Measurements from ENCODE around the gene DOK4. TPM values are rescaled to one million over a fixed set of nuclear protein-coding genes. Genes with fewer than 3 reads are reported as not detected.
A peak's percentile ranks its signal among the peaks of the same experiment; 100 is the strongest.
"Not testable (repeated sequence)": the region's sequence is repeated elsewhere in the genome, so short reads cannot be mapped to it uniquely, and the experiment has no call there.

The DOK4 gene
- total RNA-seq, 1 experiment from 2014 or later, result 4.9 TPM

DNA sequence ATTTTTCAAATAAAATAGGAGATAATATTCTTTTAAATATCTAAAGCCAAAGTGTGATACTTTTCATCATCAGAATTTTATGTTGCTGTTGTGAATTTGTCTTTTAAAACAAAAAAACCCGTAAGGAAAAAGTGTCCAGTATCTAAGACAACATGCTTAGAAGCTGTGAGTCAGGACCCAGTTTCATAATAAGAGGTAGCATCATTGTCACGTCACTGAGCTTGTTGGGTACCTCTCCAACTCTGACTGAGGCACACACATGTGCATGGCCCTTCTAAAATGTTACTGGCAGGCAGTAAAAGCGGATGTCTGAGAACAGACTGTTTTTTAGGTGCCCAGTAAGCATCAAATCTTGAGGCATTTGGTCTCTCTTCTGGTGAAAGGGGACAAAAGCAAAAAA lies 41.6 kb downstream of the DOK4 start:
- H3K9ac ChIP-seq (ENCODE audit: low read length), result no peak overlapping the region
- DNase-seq (no peak), ATAC-seq (no peak)
- ChIA-PET POLR2A (ENCODE audit: unreplicated experiment) (no interaction called here), CTCF (no interaction called here)
- H3K4me2 ChIP-seq (ENCODE audit: low read length), result no peak overlapping the region
- no peak for TF ChIP-seq EZH2 (IDR thresholded peaks at IDR 0.05; ENCODE audit: low read length, unreplicated experiment)
- TF ChIP-seq, protein P1, sequence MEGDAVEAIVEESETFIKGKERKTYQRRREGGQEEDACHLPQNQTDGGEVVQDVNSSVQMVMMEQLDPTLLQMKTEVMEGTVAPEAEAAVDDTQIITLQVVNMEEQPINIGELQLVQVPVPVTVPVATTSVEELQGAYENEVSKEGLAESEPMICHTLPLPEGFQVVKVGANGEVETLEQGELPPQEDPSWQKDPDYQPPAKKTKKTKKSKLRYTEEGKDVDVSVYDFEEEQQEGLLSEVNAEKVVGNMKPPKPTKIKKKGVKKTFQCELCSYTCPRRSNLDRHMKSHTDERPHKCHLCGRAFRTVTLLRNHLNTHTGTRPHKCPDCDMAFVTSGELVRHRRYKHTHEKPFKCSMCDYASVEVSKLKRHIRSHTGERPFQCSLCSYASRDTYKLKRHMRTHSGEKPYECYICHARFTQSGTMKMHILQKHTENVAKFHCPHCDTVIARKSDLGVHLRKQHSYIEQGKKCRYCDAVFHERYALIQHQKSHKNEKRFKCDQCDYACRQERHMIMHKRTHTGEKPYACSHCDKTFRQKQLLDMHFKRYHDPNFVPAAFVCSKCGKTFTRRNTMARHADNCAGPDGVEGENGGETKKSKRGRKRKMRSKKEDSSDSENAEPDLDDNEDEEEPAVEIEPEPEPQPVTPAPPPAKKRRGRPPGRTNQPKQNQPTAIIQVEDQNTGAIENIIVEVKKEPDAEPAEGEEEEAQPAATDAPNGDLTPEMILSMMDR (conservative IDR thresholded peaks at IDR 0.05; ENCODE audit: low read depth, low read length), result no peak
- no peak for TF ChIP-seq EZH2phosphoT487 (IDR thresholded peaks at IDR 0.05; ENCODE audit: borderline replicate concordance, low read length)
- no peaks in the 10 kb centered on the region for H4K20me1 ChIP-seq (ENCODE audit: low read length)
- H3K27me3 ChIP-seq (ENCODE audit: low read length), result no peaks in the 10 kb centered on the region
- peaks cover 81% of the 10 kb centered on the region for H3K79me2 ChIP-seq (ENCODE audit: low read length)
- no peak overlapping the region for H2AFZ ChIP-seq (ENCODE audit: low read length)
- peaks cover 13% of the 10 kb centered on the region for H3K36me3 ChIP-seq (ENCODE audit: low read depth, low read length)
- no peak overlapping the region for H3K27ac ChIP-seq (ENCODE audit: low read length)
- peaks cover 12% of the 10 kb centered on the region for H3K4me1 ChIP-seq (ENCODE audit: insufficient read depth, low read length)
- H3F3A ChIP-seq (ENCODE audit: low read length, unreplicated experiment), result no peaks in the 10 kb centered on the region
- TSS peak; percentile 2 for BruUV-seq (replicated peaks)
- H3K9me3 ChIP-seq (ENCODE audit: low read length), result no peaks in the 10 kb centered on the region
- intact Hi-C loops (cut with micrococcal nuclease), result no loop called here
- no peak overlapping the region for H3K4me3 ChIP-seq (ENCODE audit: low read length)
- H3K9me2 ChIP-seq (replicated peaks; ENCODE audit: low read length), result no peaks in the 10 kb centered on the region

DNA sequence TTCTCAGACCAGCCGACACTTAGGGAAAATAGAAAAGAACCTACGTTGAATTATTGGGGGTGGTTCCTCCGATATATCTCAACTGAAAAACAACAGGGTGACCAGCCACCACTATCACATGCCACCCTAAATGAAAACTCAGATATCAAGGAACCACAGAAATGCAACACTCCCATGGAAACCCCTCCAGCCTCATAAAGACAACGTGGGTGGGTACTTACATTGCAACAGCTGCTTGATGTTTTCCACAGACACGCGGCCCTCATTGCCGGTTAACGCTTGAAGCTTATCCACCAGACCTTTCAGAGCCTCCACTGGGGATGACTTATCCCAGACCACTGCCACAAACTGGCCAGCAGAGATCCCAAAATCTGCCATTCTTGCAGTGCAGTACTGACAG lies 45.7 kb downstream of the DOK4 start:
- H3K79me2 ChIP-seq (ENCODE audit: low read length), result peaks cover 45% of the 10 kb centered on the region
- H4K20me1 ChIP-seq (ENCODE audit: low read length); H3K4me1 ChIP-seq (ENCODE audit: insufficient read depth, low read length); H3F3A ChIP-seq (ENCODE audit: low read length, unreplicated experiment); H3K27ac ChIP-seq (ENCODE audit: low read length); CTCF ChIA-PET; ATAC-seq; H3K4me3 ChIP-seq (ENCODE audit: low read length); H2AFZ ChIP-seq (ENCODE audit: low read length); H3K9me3 ChIP-seq (ENCODE audit: low read length); H3K4me2 ChIP-seq (ENCODE audit: low read length); H3K9me2 ChIP-seq (replicated peaks; ENCODE audit: low read length); POLR2A ChIA-PET (ENCODE audit: unreplicated experiment); H3K27me3 ChIP-seq (ENCODE audit: low read length); H3K9ac ChIP-seq (ENCODE audit: low read length); intact Hi-C loops (cut with micrococcal nuclease); DNase-seq; BruUV-seq (replicated peaks): not testable (repeated sequence)
- peaks cover 20% of the 10 kb centered on the region for H3K36me3 ChIP-seq (ENCODE audit: low read depth, low read length)

DNA sequence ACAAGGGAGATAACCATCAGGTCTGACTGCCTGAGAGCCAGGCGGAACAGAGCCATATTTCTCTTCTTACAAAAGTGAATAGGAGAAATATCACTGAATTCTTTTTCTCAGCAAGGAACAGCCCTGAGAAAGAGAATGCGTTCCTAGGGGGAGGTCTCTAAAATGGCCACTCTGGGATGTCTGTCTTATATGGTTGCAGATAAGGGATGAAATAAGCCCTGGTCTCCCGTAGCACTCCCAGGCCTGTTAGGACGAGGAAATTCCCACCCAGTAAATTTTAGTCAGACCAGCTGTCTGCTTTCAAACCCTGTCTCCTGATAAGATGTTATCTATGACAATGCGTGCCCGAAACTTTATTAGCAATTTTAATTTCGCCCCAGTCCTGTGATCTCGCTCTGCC lies 46.3 kb downstream of the DOK4 start:
- H4K20me1 ChIP-seq (ENCODE audit: low read length); H3K27ac ChIP-seq (ENCODE audit: low read length); H3K27me3 ChIP-seq (ENCODE audit: low read length); H3K9me2 ChIP-seq (replicated peaks; ENCODE audit: low read length); intact Hi-C loops (cut with micrococcal nuclease); POLR2A ChIA-PET (ENCODE audit: unreplicated experiment); H3K4me3 ChIP-seq (ENCODE audit: low read length); H3K9me3 ChIP-seq (ENCODE audit: low read length); CTCF ChIA-PET; H3K4me1 ChIP-seq (ENCODE audit: insufficient read depth, low read length); H3K4me2 ChIP-seq (ENCODE audit: low read length); H2AFZ ChIP-seq (ENCODE audit: low read length); DNase-seq; H3K9ac ChIP-seq (ENCODE audit: low read length); BruUV-seq (replicated peaks); ATAC-seq; H3F3A ChIP-seq (ENCODE audit: low read length, unreplicated experiment): not testable (repeated sequence)
- Histone ChIP-seq H3K79me2 (ENCODE audit: low read length) (peaks cover 38% of the 10 kb centered on the region), H3K36me3 (ENCODE audit: low read depth, low read length) (peaks cover 20% of the 10 kb centered on the region)

DNA sequence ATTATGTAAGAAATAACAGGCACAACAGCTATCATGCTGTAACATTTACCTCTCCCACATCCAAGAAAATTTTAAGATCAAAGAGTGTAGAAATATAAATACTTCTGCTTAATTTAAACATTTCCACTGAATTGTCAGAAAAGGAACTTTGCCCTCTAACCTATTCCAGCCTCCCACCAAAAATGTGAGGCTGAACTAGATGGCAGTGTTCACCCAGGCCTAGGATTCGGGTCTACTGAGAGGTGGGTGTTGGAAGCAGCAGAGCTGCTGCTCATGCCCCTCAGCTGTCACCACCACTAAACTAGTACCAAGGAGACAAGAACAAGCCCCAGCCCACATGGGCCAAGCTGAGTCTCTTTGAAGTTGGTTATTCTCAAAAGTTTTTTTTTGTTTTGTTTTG lies 50.5 kb downstream of the DOK4 start:
- CTCF ChIA-PET, result no interaction called here
- intact Hi-C loops (cut with micrococcal nuclease), result no loop called here
- TF ChIP-seq, protein P1 (conservative IDR thresholded peaks at IDR 0.05; ENCODE audit: low read depth, low read length), result no peak
- no peak for TF ChIP-seq EZH2 (IDR thresholded peaks at IDR 0.05; ENCODE audit: low read length, unreplicated experiment)
- TF ChIP-seq EZH2phosphoT487 (IDR thresholded peaks at IDR 0.05; ENCODE audit: borderline replicate concordance, low read length), result no peak
- POLR2A ChIA-PET (ENCODE audit: unreplicated experiment), result no interaction called here
- Histone ChIP-seq H3K27me3 (ENCODE audit: low read length) (no peaks in the 10 kb centered on the region), H3K27ac (ENCODE audit: low read length) (no peak overlapping the region), H3K9me2 (replicated peaks; ENCODE audit: low read length) (no peaks in the 10 kb centered on the region), H3K4me3 (ENCODE audit: low read length) (no peak overlapping the region), H3K9ac (ENCODE audit: low read length) (no peak overlapping the region), H3K9me3 (ENCODE audit: low read length) (no peaks in the 10 kb centered on the region), H4K20me1 (ENCODE audit: low read length) (no peaks in the 10 kb centered on the region), H3F3A (ENCODE audit: low read length, unreplicated experiment) (no peaks in the 10 kb centered on the region), H3K4me1 (ENCODE audit: insufficient read depth, low read length) (no peaks in the 10 kb centered on the region), H3K36me3 (ENCODE audit: low read depth, low read length) (peaks cover 26% of the 10 kb centered on the region), H3K79me2 (ENCODE audit: low read length) (0 out of 2 replicates have a peak, but pooled peaks cover 2% of the 10 kb centered on the region), H3K4me2 (ENCODE audit: low read length) (no peak overlapping the region), H2AFZ (ENCODE audit: low read length) (no peak overlapping the region)
- DNase-seq (no peak), ATAC-seq (no peak)
- no TSS peak for BruUV-seq (replicated peaks)
